NCI-H460 (cell line): Measurements from ENCODE around the gene DISP3. TPM values are rescaled to one million over a fixed set of nuclear protein-coding genes. Genes with fewer than 3 reads are reported as not detected.

Experiments
- DNase-seq: peaks from one replicate; pipeline ENCODE4 v3.0.0-alpha.2; 2016; ENCODE audit warnings: low read depth; ENCODE audit errors: extremely low read depth
- total RNA-seq: library from RNA; depleted of rRNA; stranded (reverse); fragments of >200 nt; shearing (Covaris generic); gene quantifications from 2 replicates; pipeline ENCODE4 v1.2.3, GENCODE V29; 2014

Gene DISP3
- total RNA-seq, 1 experiment from 2014 or later: 0.07 TPM

DNA sequence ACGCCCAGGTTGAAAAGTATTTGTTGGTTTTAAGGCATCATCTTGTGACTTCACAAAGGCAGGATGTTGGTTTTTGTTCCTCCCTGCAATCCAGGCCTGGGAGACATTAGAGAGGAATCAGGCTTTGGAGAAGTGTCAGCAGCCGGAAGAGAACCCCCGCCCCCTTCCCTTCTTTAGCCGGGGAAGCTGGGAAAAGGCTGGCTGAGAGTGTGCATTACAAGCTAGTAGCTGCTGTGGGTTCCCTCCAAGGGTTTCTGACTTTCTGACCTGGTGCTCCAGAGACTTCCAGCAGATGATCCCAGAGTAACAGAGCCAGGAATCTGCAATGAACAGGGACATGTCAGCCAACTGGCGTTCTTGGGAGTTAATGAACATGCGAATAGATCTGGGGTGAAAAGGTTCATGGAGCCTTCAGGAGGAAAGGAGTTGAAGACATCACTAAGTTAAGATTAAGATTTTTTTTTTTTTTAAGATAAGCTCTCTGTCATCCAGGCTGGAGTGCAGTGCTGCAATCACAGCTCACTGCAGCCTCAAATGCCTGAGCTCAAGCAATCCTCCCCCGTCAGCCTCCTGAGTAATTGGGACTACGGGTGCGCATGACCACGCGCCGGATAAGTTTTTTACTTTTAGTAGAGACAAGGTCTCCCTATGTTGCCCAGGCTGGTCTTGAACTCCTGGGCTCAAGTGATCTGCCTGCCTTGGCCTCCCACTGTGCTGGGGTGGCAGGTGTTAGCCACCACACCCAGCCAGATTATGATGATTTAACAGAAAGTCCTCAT lies 7.5 kb downstream of the DISP3 start:
- no peak for DNase-seq

DNA sequence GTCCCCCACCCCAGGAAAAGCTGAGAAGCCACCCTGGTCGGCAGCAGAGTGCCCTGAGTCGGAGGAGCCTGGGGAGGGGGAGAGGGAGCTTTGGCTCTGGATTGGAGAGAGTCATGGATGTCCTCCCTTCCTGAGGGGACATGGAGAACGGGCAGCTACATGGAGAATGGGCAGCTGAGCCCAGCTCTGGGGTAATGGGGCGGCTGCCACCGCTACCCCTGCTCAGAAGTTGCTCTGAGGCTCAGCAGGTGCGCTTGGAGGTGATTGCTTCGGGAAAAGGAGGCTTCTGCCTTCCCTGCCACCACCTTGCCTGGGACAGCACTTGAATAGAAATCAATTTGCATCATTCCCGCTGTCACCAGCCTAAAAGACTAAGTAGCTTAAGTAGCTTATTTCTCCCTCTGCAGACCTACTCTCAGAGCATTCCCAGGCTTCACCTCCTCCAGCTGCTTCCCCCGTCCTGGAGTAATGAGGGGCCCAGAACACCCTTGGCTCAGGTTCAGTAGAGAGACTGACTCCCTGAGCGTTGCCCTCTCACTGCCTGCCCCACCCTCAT lies 8.3 kb downstream of the DISP3 start:
- DNase-seq: no peak

DNA sequence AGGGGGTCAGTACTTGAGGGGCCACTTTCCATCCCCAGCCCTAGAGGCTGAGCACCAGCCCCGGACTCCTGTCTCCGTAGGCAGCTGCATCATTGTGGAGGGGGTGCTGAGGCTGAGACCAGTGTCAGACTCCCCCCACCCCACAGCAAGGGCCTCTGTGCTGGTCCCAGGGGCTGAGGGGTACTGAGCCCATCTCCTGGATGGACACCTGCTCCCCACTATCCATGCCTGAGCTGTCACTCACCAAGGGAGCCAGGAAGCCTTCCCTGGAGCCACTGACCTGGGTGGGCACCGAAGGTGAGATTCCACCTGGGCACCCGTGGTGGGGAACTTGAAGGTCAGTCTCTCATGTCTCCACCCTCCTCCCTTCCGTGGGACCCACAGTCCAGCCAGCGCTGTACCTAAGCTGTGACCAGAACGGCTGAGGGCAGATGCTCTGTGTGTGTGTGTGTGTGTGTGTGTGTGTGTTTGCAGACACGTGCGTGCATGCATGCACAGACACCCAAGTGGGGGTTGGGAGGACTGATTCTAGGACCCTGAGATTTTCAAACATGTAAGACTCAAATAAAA lies 9.3 kb downstream of the DISP3 start:
- DNase-seq: no peak

DNA sequence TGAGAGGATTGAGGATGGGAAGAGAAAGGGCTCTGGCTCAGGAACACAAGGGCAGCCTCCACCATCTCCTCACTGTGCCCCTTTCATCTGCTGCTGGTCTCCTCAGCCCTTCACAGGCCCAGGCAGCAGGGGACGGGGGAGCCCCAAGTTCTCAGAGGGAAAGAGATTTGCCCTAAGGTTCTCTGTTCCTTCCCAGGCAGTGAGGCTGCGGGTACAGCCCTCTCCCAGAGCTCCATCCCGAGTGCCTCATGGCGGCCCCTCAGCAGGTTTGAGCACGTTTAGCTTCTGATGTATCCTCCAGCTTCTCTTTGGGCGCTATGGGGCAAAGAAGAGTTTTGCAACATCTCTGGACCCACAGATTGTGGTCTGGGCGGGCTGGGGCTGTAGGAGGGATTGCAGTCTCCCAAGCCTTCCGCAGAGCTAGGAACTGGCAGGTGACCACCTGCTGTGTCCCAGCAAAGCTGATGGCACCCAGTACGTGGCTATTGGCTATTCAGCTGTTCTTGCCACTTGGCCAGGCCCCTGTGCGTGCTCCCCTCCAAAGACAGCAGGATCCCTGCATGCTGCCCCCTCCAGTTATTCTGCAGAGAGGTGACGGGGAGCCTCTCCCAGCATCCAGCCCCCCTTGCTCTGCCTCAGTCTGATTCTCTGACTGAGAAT lies 10.1 kb downstream of the DISP3 start:
- DNase-seq: no peak

DNA sequence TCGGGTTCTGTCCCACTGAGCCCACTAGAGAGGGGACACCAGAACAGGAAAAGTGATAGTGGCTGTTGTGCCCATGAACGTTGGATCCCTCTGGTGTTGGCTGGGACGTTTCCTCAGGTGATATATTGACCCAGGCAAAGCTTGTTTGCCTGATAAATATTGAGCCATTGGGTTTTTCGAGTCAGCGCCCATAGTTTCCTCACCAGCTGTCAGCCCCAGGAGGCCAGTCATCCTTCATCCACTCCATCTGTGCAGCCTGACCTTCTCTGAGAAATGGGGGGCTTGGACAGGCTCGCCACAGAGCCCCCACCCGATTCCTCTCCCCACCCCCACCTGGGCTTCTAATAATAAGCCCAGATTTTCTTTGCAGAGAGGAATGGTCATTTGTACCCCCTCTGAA lies 13.3 kb downstream of the DISP3 start:
- DNase-seq: no peak

DNA sequence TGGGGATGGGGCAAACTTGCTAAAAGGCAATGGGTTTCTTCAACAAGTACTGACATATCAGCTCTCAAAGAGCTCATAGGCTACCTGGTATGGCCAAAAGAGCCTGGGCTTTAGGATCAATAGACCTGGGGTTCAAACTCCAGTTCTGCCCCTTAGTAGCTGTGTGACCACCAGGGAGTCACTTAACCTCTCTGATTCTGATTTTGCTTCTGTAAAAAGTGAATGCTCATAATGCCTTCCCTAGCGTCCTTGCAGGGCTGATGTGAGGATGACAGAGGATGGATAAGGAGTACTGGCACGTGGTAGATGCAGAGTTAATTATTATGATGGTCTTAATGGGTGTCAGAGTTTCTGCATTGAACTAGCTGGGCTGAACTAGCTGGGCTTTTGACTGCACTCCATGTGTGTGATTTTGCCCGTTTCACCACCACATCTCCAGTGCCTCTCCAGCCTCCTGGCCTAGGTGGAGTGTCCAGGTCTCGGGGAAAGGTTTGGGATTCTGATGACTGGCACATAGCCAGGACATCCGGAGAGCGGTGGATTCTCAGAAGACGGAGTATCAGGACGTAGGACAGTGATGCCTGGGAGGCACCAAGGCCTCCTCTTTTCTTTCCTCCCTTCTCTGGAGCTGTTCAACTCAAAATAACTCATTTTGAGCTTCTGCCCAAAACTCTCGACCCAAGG lies 15.2 kb downstream of the DISP3 start:
- no peak for DNase-seq

DNA sequence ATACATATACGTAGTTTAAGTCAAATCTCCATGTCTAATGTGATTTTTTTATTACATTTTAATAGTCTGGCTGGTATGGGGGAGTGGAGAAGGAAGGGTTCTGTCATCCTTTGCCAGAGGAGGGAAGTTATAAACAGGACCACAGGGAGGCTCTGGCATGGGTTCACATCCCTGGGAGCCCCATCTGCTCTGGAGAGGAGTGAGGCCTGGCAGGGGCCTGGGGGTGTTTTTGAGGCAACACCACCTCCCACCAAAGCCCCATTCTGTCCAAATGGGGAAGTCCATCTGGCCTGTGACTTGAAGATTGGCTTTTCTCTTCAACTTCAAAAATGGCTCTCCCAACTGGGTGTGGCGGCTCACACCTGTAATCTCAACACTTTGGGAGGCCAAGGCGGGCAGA lies 15.8 kb downstream of the DISP3 start:
- no peak for DNase-seq

DNA sequence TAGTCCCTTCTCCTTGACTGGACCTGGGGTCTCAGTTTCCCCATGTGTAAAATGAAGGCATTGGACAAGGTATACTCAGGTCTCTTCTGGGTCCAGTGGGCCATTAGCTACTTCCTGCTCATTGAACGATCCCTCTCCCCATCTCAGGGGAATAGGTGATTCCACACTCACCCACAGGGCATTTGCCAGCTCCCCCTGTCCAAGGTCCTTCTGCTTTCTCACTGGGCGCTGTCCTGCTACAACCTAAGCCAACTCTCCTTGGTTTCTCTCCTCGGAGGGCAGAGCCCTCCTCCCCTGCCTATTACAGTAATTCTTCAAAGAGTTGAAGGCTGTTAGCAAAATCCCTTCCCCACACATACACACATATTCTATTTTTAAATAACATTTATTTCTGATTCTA lies 16.6 kb downstream of the DISP3 start:
- no peak for DNase-seq

DNA sequence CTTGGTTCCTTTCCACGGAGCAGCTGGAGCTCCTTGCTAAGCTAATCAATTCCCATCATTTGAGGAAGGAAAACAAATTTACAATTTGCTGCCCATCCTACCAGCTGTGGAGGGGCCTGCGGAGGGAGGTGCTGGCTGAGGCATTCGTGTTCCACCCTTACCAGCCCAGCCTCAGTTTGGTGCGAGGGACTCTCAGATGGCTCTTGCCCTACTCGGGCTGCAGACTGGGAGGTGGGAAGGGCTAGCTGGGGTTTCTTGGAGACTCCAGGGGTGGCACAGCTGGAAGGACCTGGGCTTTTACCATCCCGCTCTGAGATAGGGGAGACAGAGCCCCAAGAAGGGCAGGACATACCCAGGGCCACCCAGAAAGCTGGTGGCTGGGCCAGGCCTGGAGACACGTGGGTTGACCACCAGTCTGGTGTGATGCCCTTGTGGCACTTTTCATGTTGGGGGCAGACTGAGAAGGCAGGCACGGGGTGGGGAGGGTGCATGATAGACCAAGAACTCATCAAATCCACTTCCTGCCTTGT lies 17.7 kb downstream of the DISP3 start:
- no peak for DNase-seq

DNA sequence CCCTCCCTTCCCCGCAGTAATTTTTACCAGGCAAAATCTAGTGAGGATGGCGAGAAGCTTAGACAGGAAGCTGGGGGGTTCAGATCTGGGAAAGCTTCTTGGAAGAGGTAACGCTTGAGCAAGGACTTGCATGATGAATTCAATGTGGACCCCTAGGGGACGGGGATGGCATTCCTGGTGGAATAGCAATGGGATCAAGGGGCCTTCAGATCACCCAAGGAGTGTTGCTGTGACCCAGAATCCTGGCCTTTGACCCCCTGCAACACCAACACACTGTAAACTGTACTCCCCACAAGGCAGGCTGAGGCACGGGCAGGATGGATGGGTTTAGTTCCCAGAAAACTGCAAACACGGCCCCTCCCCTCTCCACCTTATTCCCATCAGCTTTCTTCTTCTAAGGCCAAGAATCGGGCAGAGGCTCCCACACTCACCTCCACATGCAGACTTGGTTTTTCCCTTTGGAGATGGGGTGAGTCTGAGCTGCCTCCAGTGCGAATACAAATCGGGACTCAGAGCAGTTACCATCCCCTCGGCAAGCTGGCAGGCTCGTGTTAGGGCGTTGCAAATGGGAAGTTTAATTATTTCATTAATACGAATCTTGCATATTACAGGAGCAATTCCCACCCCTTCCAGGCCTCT lies 20.1 kb downstream of the DISP3 start:
- DNase-seq: no peak

DNA sequence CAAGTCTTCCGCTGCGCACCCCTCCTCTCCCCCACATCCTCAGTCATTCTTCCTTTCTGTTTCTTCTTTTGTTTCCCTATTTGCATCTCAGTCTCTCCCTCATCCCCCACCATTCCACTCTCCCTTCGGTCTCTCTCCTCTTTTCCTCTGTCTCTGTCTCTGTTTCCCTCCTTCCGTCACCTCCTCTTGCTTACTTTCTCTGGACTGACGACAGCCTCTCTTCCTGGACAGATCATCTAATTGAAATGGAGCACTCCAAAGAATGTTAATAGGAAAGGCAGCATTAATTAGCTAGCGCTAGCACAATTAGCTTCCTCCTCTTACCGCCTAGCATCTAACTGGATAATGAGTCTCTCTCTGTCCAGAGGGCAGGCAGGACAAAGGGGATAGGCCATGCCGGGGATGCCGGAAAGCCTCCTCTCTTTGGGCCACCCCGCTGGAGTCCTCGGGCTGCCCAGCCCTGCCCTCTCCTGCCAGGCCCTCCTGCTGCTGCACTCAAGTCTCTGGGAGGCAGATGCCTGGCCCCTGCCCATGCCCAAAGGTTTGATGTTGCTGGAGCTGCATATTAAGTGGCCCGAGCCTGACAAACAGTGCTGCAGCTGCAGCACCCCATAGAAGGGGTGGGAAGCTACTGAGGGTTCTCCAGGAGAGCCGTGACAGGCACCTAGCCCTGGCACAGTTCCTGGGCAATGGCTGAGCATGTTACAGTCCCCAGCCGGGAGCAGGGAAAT lies 20.8 kb downstream of the DISP3 start:
- no peak for DNase-seq

DNA sequence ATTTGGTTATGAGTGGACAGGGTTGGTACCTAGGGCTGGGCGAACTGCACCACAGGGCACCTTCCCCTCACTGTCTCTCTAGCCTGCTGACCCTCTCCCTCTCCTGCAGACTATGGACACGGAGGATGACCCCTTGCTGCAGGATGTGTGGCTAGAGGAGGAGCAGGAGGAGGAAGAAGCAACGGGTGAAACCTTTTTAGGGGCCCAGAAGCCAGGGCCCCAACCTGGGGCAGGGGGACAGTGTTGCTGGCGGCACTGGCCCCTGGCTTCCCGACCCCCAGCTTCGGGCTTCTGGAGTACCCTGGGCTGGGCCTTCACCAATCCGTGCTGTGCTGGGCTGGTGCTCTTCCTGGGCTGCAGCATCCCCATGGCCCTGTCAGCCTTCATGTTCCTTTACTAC lies 21.9 kb downstream of the DISP3 start:
- no peak for DNase-seq

DNA sequence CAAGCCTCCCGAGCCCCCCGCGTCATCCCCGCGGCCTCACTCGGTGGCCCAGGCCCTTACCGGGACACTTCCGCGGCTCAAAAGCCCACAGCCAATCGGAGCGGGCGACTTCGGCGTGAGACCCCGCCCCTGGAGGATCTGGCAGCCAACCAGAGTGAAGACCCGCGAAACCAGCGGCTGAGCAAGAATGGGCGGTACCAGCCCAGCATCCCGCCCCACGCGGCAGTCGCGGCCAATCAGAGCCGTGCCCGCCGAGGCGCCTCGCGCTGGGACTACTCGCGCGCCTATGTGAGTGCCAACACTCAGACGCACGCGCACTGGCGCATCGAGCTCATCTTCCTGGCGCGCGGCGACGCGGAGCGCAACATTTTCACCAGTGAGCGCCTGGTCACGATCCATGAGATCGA lies 22.5 kb downstream of the DISP3 start:
- no peak for DNase-seq

DNA sequence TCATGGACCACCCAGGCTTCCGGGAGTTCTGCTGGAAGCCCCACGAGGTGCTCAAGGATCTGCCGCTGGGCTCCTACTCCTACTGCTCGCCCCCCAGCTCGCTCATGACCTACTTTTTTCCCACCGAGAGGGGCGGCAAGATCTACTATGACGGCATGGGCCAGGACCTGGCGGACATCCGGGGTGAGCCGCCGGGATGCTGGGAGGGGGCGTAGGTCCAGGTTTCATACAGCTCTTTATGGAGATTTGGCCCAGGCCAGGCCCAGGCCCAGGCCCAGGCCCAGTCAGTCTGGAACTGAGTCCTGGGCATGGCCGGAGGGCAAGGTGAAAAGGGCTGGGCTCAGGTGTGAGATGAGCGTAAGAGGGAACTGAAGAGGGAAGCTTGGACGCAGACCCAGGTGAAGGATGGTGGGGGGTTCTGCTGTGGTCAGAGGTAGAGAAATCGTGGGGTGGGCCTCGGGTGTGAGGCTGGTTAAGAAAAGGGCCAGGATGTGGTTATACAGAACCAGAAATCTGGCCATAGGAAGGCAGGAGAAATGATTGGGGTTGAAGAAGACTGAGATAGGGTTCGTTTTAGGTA lies 23.0 kb downstream of the DISP3 start:
- DNase-seq: no peak

DNA sequence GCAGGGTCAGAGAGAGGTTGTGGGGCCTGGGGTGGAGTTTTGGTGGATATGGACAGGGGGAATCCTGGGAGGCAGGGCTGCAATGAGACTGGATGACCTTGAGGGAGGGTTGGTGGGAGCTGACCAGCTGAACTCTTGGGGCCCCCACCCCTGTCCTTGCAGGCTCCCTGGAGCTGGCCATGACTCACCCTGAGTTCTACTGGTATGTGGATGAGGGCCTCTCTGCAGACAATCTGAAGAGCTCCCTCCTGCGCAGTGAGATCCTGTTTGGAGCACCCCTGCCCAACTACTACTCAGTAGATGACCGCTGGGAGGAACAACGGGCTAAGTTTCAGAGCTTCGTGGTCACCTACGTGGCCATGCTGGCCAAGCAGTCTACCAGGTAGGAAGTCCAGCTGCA lies 23.6 kb downstream of the DISP3 start:
- no peak for DNase-seq

DNA sequence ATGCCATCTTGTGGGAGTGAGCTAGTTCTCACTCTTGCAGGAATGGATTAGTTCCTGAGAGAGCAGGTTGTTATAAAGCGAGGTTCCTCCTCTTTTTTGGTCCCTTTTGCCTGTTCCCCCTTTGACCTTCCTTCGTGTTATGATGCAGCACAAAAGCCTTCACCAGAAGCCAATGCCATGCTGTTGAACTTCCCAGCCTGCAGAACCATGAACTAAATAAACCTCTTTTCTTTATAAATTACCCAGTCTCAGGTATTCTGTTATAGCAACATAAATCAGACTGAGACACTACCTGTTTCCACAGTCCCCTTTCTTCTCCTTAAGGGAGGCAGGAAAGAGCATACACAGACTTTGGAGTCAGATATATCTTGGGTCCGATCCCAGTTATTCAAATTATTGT lies 25.6 kb downstream of the DISP3 start:
- DNase-seq: no peak

DNA sequence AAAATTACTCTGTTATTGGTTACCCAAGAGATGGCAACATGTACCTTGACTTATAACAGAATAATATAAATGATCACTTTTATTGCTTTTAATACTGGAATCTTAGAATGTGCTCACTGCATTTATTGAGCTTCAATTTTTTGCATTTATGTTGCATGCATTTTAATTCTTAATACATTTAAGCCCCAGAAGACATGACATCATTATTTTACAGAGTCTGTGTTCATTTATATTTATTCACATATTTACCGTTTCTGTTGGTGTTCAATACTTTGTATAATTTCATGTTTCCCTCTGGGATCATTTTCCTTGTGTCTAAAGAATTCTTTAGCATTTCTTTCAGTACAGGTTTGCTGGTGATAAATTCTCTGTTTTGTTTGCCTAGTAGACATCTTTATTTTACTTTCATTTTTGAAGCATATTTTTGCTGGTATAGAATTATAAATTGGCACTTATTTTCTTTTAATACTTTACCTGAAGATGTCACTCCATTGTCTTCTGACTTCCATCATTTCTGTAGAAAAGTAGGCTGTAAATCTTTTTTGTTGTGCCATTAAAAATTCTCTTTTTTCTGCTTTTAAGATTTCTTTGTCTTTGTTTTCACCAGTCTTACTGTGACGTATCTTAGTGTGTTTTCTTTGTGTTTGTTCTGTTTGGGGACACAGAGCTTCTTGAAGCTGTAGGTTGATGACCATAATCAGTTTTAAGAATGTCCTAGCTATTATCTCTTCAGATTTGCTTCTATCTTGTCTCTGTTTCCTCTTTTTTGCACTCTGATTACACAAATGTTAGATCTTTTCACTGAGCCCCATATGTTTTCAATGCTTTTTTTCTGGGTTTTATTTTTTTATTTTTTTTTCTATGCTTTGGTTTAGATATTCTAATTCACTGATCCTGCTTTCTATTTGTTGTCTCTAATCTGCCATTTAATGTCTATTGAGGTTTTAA lies 26.9 kb downstream of the DISP3 start:
- no peak for DNase-seq

DNA sequence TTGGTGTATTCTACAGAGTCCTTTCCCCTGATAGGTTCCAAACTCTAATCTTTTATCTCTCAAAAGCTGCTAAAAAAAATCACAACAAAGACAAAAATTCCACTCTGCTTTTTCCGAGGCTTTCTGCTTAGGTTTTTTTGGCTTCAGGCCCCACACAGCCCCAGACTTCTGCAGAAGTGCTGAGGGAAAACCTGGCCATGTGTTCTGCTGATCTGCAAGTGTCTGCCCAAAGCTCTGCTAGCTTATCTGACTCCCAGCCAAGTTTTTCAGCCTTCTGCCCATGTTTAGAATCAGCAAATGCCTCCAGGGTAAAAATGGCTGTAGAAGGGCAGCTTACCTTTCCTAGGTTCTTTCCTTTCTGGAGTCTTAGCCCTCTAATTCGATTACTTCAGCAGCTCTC lies 28.4 kb downstream of the DISP3 start:
- no peak for DNase-seq
